Daoy (cell line): ENCODE data around the gene SIAH3. TPM values are rescaled to one million over a fixed set of nuclear protein-coding genes. Genes with fewer than 3 reads are reported as not detected.

ENCODE experiments used
- DNase-seq: peaks from one replicate; pipeline ENCODE4 v3.0.0-alpha.2; 2015; ENCODE audit warnings: low read depth
- total RNA-seq: library from RNA; depleted of rRNA; stranded (reverse); fragments of >200 nt; shearing (Covaris generic); gene quantifications from 2 replicates; pipeline ENCODE4 v1.2.3, GENCODE V29; 2014; rRNA removed

SIAH3 gene
- total RNA-seq, 1 experiment from 2014 or later, result 0.06 TPM

DNA sequence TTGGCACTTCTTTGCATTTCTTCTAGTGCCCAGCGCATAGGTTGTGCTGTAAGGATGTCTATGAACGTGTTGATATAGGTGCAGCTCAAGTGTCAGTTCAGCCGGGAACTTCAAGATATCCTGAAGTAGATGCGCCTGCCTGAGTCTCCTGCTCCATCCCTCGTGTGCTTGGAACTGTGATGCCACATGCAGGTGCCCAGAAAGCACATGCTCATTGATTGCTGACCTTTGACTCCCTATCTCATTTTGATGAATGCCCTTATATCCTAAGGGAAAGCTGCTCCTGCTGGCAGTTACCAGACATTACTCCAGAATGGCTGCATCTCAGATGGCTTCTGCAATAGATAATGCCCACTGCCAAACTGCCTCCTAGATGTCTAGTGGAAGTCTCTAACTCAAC lies 108.6 kb downstream of the SIAH3 start:
- DNase-seq, result no peak

DNA sequence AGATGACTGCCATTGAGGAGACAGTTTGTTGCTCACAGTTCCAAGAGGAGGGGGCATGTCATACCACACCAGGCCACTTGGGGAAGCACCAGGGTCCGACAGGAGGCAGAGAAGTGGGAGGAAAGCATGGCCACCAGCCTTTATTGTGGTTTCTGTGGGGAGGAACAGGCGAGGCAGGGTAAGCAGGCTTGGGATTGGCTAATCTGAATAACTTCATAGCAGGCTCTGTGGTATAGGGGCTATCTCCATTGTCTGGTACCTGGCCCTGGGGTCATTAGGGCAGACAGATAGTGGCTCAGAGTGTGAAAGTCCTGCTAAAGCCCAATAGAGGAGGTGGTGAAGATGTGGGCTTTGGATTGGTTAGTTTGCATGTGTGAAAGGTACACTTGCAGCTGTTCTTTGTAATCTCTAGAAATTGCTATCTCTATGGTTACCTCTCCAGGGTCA lies 114.0 kb downstream of the SIAH3 start:
- DNase-seq, result peak; percentile 3

DNA sequence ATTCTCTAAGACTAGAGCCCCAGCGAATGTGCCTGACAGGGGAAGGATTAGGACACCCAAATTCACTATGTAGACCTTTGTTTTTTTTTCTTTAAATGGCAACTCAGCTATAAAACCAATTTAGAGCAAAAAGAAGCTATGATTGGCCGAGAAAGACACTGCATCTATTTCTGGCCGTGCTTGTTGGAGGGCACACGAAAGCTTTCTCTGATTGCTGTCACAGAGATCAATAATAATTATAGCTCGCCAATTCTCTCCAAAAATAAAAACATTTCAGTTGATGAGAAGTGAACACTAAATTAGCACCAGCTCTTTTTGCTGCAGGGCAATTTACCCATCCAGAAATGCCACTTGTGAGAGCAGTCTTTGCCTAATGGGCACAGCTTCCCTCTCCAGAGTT lies 118.2 kb downstream of the SIAH3 start:
- DNase-seq, result no peak

DNA sequence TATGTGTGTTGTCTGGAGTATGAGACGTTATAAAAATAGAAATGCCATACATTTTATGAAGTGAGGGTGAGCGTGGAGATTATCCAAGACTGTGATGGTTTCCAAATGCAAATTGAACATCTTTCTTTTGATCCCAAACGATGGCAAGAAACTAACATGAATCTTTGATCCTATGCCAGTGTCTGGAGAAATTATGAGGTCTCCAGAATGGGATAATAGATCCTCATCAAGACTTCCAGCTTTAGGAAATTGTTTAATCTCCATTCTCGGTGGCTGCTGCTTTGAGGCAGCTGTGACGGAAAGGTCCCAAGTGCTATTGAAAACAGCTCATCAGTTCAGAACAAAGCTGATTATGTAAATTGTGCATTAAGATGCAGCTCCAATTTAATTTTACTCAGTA lies 118.6 kb downstream of the SIAH3 start:
- no peak for DNase-seq

DNA sequence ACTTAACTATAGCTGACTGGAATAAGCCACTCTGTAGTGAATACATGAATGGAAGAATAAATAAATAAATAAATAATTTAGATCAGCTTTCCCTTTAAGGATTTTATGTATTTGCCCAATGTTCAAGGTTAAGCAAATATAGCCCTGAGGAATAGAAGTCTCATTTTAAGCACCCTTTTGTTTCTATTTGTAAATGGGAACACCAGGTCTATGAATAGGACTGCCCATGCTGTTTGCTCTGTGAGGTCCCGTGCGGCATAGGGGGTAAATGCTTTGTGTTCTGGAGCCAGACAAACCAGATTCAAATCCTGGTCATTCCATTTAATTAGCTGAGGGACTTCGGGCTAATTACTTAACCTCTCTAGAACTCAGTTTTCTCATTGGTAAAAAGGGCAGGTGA lies 120.1 kb downstream of the SIAH3 start:
- DNase-seq, result no peak

DNA sequence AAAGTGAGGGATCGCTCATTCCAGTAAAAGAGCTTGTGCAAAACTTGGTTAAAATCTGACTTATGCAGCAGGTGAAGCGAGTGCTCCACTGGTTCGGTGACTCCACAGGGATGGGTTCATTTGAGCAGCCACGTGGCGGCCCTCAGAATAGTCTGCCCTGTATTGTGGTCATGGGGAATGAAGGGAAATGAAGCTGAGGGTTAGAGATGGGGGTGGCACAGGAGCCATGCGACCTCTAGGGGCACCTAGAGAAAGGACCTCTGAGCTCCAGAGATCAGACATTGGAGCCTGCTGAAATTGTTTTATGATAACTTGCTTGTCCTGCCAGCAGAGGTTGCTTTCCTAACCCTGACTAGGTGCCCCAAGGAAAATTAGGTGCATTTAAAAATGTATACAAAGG lies 122.8 kb downstream of the SIAH3 start:
- peak; percentile 50 for DNase-seq

Other genes with a start within 250 kb of the SIAH3 start
- not detected in 2 replicates for gene ERICH6B, start 236.0 kb downstream of the SIAH3 start, total RNA-seq
- gene CBY2, start 149.4 kb downstream of the SIAH3 start, total RNA-seq, result not detected in 2 replicates
- 4.8 and 10.0 TPM in 2 replicates for gene ZC3H13, start 201.0 kb upstream of the SIAH3 start, total RNA-seq